GM19463 (cell line): Measurements from ENCODE around the gene TMED8.
"Not testable (repeated sequence)": the region's sequence is repeated elsewhere in the genome, so short reads cannot be mapped to it uniquely, and the experiment has no call there.

ENCODE experiments used
- ATAC-seq: cut with Tn5 transposase; IDR thresholded peaks from one replicate; pipeline ENCODE4 v1.9.1; 2021; ENCODE audit warnings: mild to moderate bottlenecking, moderate library complexity; ENCODE audit not compliant: unreplicated experiment

The TMED8 gene, protein sequence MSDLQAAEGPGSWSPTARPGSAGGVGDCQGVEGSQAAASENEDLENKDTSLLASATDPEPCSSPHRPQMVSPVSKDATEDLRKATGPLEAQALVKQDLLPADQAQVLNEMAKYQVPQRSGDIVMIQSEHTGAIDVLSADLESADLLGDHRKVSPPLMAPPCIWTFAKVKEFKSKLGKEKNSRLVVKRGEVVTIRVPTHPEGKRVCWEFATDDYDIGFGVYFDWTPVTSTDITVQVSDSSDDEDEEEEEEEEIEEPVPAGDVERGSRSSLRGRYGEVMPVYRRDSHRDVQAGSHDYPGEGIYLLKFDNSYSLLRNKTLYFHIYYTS

GRCh38 chr14:77376771-77377501 is at the start of gene TMED8, which contains the start of gene SAMD15:
Gene TMED8 (minus strand): TSS chr14:77377094. CDS start chr14:77377053, 41 bp downstream.
Gene SAMD15 (plus strand): TSS chr14:77377379. CDS start chr14:77377419, 40 bp downstream.
- peak; percentile 86 for ATAC-seq

DNA sequence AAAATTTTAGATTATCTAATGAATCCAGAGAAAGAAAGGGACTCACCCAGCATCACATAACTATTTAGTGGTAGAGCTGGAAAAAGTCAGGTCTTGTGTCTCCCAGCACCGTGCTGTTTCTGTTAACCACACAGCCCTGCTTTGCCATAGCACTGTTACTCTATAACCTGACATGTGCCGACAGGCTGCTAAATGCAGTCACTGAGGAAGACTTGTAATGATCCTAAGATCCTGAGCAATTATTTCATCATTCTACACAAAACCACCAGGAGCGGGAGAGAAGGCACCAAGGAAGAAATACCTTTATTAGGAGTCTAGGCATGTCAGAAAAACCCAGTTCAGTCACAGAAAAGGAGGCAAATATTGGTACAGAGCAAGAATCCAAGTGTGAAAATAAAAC is 49.5 kb upstream of the TMED8 start:
- ATAC-seq: no peak

GRCh38 chr14:77424862-77425261 is 48.0 kb upstream of the TMED8 start:
- no peak for ATAC-seq

DNA sequence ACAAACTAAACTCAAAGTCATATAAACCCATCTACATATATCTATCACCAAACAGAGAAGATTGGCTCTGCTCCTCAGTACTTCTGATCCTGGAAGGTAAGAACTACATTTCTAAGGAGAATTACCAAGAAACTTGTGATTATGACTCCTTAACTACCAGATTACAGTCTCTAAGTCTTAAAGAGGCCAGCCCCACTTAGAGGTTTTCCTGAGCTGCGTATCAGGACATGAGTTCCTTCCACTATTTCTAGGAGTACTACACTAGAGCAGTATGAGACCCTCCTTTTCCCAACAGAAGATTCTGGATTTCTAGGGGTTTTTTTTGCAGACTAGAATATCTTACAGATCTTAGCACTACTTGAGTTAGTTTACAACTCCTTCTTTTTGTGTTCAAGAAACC is 46.5 kb upstream of the TMED8 start, which contains the start of gene NOXRED1:
NOXRED1 (minus strand) TSS at position 101 of the 400 bp plus-strand sequence. CDS start 634 bp downstream, outside the sequence.
- no peak for ATAC-seq

DNA sequence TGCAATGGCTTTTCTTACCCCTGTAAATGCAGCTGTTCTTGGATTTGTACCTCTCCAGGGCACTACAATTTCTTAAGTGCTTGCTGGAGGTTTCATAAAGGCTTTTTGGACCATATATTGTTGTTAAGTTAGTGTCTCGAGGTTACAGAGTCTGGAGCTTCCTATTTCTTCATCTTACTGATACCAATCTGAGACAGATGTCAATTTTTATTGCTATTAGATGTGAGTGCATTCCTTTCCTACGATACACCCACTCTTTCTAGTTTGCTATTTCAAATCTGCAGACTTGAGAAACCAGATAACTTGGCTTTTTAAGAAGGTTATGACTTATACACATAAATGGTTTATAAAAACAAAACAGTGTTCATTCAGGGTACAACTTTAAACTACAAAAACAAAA is 44.3 kb upstream of the TMED8 start:
- no peak for ATAC-seq

DNA sequence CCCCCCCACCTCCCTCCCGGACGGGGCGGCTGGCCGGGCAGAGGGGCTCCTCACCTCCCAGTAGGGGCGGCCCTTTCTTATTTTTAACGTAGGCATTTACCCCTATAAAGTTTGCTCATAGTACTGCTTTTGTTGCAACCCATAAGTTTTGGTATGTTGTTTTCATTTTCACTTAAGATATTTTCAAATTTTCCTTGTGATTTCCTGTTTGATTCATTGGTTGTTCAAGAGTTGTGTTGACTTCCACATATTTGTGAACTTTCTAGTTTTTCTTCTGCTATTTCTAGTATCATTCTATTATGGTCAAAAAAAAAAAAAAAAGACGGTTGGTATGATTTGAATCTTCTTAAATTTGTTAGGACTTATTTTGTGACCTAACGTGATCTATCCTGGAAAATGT is 39.9 kb upstream of the TMED8 start:
- no peak for ATAC-seq

- not testable (repeated sequence) for ATAC-seq
Observed at GRCh38 chr14:77416098-77416497, 39.2 kb upstream of the TMED8 start.

GRCh38 chr14:77415403-77416030 is 38.6 kb upstream of the TMED8 start:
- not testable (repeated sequence) for ATAC-seq

- ATAC-seq: no peak
Observed at GRCh38 chr14:77409131-77409533, 32.2 kb upstream of the TMED8 start.

DNA sequence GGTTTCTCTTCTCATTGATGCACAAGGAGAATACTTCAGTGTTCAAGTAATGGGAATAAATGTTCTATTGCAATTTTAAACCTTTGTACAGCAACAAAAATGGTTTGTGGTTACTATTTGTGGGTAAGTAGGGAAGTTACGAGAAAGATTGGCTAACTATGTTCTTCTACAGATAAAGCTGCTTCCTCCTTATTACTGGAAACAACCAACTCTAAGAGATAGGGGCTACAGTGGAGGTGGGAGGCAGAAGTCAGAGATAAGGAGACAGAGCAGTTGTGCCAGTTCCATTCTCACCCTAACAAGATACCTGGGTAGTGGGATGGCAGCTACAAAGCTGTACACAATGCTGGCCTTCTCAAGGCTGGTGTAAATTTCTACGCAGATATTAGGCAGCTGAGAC is 30.3 kb upstream of the TMED8 start:
- ATAC-seq: no peak

- ATAC-seq: no peak
Observed at GRCh38 chr14:77406718-77407117, 29.8 kb upstream of the TMED8 start.

DNA sequence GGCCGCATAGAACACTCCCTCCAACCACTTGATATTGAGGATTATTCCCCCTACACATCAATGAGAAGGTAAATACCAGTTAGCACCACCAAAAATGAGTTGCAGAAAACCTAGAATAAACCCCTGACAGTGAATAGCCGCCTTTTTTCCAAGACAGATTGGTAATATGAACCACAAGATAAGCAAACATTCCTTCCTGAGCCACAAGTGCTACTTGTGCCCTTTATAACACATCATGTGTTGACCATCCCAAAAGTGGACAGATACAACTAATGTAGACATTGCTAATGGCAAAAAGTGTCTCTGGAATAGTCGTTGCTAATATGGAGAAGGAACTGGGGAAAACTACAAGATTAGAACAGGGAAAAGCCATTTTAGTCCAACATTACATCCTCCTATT is 29.2 kb upstream of the TMED8 start:
- ATAC-seq: no peak

GRCh38 chr14:77403768-77404167 is 26.9 kb upstream of the TMED8 start:
- ATAC-seq: no peak

- ATAC-seq: no peak
Observed at GRCh38 chr14:77400216-77400615, 23.3 kb upstream of the TMED8 start.

GRCh38 chr14:77390188-77390587 is 13.3 kb upstream of the TMED8 start:
- no peak for ATAC-seq

GRCh38 chr14:77378701-77379100 is 1.8 kb upstream of the TMED8 start:
- no peak for ATAC-seq

DNA sequence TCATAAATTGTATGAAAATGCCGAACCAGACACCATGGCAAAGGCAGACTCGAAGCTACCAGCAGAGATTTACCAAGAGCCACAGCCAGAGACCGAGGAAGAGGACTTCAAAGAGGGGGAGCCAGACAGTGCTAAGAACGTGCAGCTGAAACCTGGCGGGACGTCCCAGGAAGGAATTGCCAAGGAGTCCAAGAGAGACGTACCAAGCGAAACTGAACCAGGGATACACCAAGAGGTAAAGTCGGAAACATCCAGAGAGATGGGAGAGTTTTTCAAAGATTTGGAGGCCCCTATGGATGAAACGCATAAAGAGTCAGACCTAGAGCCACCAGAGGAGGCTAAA is 579 bp upstream of the TMED8 start:
- ATAC-seq: no peak

GRCh38 chr14:77375973-77376770 is 722 bp downstream of the TMED8 start:
- peak; percentile 15 for ATAC-seq

GRCh38 chr14:77375164-77375950 is 1.5 kb downstream of the TMED8 start:
- no peak for ATAC-seq

DNA sequence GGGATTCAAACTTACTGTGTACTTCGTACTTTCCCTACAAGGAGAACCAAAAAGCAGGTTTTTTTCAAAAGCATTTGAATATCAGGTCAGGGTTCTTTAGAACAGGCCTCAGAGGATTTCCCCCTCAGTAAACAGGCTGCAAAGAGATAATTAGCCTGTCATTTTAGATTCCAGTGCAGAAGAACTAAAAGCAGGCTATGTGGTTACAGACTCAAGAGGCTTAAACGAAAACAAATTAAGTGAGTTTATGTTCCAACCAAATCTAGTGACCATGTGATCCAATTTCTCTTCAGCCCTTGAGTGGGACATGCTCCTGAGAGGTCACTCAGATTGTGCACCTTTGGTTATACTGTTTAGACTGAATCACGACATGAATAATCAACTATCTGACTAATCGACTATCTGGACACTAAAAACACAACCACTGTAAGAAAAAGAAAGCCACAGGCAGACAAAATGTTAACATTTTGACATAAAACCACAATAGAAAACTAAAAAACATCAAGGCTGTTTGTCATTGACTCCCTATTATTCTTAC is 4.5 kb downstream of the TMED8 start:
- ATAC-seq: peak; percentile 30
